ENCODE data around the gene USP30. TPM values are rescaled to one million over a fixed set of nuclear protein-coding genes. Genes with fewer than 3 reads are reported as not detected.

The USP30 gene
- total RNA-seq, 1 experiment from 2014 or later: 12.5 TPM

DNA sequence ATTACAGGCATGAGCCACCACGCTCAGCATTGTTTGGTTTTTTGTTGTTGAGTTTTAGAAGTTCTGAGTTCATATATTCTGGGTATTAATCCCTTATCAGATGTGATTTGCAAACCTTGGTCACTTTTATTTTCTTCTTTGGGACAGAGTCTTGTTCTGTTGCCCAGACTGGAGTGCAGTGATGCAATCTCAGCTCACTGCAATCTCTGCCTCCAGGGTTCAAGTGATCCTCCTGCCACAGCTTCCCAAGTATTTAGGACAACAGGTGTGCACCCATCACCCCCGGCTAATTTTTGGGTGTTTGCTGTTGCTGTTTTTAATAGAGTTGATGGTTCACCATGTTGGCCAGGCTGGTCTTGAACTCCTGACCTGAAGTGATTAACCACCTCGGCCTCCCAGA is 11.8 kb downstream of the USP30 start:
- no TSS peak for BruUV-seq (replicated peaks)

DNA sequence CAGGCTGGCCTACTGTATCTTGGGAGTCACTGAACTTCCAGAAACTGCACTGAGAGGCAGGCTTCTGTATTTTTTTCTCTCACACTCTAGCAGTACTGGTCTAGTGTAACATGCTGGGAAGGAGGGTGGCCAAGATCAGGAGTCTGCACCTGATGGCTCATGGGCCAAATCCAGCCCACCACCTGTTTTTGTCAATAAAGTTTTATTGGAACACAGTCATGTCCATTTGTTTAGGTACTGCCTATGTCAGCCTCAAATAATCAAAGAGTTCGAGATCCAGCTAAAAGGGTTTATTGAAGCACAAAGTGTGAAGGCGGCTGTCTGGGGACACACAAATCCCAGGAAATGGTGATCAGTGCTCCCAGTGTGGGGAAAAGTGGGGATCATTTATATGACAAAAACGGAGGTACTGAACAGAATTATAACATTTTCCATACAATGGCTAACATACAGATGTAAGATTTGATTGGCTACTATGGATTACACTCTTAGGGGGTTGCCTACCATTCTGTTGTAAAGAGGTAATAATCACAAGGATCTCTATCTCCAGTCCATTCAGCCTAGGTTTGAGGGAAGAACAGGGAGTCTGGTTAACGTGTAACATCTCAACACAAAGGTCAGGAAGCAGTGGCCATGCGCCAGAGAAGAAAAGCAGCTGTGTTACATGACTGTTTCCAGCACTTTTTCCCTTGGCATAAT is 12.9 kb downstream of the USP30 start:
- H3K36me3 ChIP-seq (ENCODE audit: low read depth): no peaks in the 10 kb centered on the region
- H3K27ac ChIP-seq: no peak overlapping the region
- no peaks in the 10 kb centered on the region for H3K79me2 ChIP-seq (ENCODE audit: low read depth)
- intact Hi-C loops (cut with micrococcal nuclease; ENCODE audit: unreplicated experiment): no loop called here
- no peaks in the 10 kb centered on the region for H3K9me2 ChIP-seq (ENCODE audit: insufficient read depth)
- CTCF ChIA-PET: interaction anchor here (0.6 kb wide), 1 partner anchor 10 kb away, joined by 9 read pairs; no protein-coding TSS in a partner anchor
- no peak overlapping the region for H3K4me3 ChIP-seq
- no peaks in the 10 kb centered on the region for H3F3A ChIP-seq (ENCODE audit: insufficient read depth, low read depth)
- H3K9me3 ChIP-seq (ENCODE audit: insufficient read depth, low read depth): no peaks in the 10 kb centered on the region
- no peak overlapping the region for H3K4me2 ChIP-seq
- TF ChIP-seq, protein P1, sequence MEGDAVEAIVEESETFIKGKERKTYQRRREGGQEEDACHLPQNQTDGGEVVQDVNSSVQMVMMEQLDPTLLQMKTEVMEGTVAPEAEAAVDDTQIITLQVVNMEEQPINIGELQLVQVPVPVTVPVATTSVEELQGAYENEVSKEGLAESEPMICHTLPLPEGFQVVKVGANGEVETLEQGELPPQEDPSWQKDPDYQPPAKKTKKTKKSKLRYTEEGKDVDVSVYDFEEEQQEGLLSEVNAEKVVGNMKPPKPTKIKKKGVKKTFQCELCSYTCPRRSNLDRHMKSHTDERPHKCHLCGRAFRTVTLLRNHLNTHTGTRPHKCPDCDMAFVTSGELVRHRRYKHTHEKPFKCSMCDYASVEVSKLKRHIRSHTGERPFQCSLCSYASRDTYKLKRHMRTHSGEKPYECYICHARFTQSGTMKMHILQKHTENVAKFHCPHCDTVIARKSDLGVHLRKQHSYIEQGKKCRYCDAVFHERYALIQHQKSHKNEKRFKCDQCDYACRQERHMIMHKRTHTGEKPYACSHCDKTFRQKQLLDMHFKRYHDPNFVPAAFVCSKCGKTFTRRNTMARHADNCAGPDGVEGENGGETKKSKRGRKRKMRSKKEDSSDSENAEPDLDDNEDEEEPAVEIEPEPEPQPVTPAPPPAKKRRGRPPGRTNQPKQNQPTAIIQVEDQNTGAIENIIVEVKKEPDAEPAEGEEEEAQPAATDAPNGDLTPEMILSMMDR (conservative IDR thresholded peaks at IDR 0.05): no peak
- no peak for TF ChIP-seq EZH2 (IDR thresholded peaks at IDR 0.05; ENCODE audit: low read depth)
- H3K27me3 ChIP-seq (ENCODE audit: insufficient read depth, low read depth): no peaks in the 10 kb centered on the region
- no TSS peak for BruUV-seq (replicated peaks)
- POLR2A ChIA-PET (ENCODE audit: unreplicated experiment): no interaction called here
- no peak for DNase-seq
- no peaks in the 10 kb centered on the region for H4K20me1 ChIP-seq (ENCODE audit: insufficient read depth)
- no peak overlapping the region for H2AFZ ChIP-seq
- H3K4me1 ChIP-seq (replicated peaks; ENCODE audit: insufficient read depth): no peaks in the 10 kb centered on the region

More for the DNA sequence above, 11.8 kb downstream of the USP30 start:
- no peak for TF ChIP-seq EZH2 (IDR thresholded peaks at IDR 0.05; ENCODE audit: low read depth)
- TF ChIP-seq, protein P1 (conservative IDR thresholded peaks at IDR 0.05): no peak
- Histone ChIP-seq H3K27ac (no peak overlapping the region), H3K79me2 (ENCODE audit: low read depth) (no peaks in the 10 kb centered on the region), H2AFZ (no peak overlapping the region), H3K4me2 (no peak overlapping the region), H3K27me3 (ENCODE audit: insufficient read depth, low read depth) (no peaks in the 10 kb centered on the region), H3K4me3 (no peak overlapping the region), H3K9me3 (ENCODE audit: insufficient read depth, low read depth) (no peaks in the 10 kb centered on the region), H3F3A (ENCODE audit: insufficient read depth, low read depth) (no peaks in the 10 kb centered on the region), H3K4me1 (replicated peaks; ENCODE audit: insufficient read depth) (no peaks in the 10 kb centered on the region), H4K20me1 (ENCODE audit: insufficient read depth) (no peaks in the 10 kb centered on the region), H3K36me3 (ENCODE audit: low read depth) (no peaks in the 10 kb centered on the region), H3K9me2 (ENCODE audit: insufficient read depth) (no peaks in the 10 kb centered on the region)
- DNase-seq: no peak
- intact Hi-C loops (cut with micrococcal nuclease; ENCODE audit: unreplicated experiment): no loop called here
- ChIA-PET POLR2A (ENCODE audit: unreplicated experiment) (no interaction called here), CTCF (no interaction called here)

DNA sequence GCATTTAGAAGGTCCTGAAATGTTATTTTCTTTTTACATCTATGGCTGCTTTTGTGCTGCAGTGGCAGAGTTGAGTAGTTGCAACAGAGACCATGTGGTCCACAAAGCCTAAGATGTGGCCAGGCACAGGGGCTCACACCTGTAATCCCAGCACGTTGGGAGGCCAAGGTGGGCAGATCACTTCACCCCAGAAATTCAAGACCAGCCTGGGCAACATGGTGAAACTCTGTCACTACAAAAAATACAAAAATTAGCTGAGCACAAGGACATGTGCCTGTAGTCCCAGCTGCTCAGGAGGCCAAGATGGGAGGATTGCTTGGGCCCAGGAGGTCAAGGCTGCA is 13.4 kb downstream of the USP30 start:
- BruUV-seq (replicated peaks): no TSS peak
- Histone ChIP-seq H3K79me2 (ENCODE audit: low read depth) (no peaks in the 10 kb centered on the region), H3K4me2 (no peak overlapping the region), H3K36me3 (ENCODE audit: low read depth) (no peaks in the 10 kb centered on the region), H4K20me1 (ENCODE audit: insufficient read depth) (no peaks in the 10 kb centered on the region), H3K27me3 (ENCODE audit: insufficient read depth, low read depth) (no peaks in the 10 kb centered on the region), H2AFZ (no peak overlapping the region), H3K4me3 (no peak overlapping the region), H3K9me2 (ENCODE audit: insufficient read depth) (no peaks in the 10 kb centered on the region), H3K4me1 (replicated peaks; ENCODE audit: insufficient read depth) (no peaks in the 10 kb centered on the region), H3K27ac (no peak overlapping the region), H3K9me3 (ENCODE audit: insufficient read depth, low read depth) (no peaks in the 10 kb centered on the region), H3F3A (ENCODE audit: insufficient read depth, low read depth) (no peaks in the 10 kb centered on the region)
- POLR2A ChIA-PET (ENCODE audit: unreplicated experiment): no interaction called here
- TF ChIP-seq, protein P1 (conservative IDR thresholded peaks at IDR 0.05): no peak
- TF ChIP-seq EZH2 (IDR thresholded peaks at IDR 0.05; ENCODE audit: low read depth): no peak
- CTCF ChIA-PET: interaction anchor here (0.6 kb wide), 1 partner anchor 10 kb away, joined by 9 read pairs; no protein-coding TSS in a partner anchor
- intact Hi-C loops (cut with micrococcal nuclease; ENCODE audit: unreplicated experiment): no loop called here
- DNase-seq: no peak
